A549 (cell line): Measurements from ENCODE around the gene MAVS. TPM values are rescaled to one million over a fixed set of nuclear protein-coding genes. Genes with fewer than 3 reads are reported as not detected.

Experiments
- ATAC-seq, 2 experiments: fragments of 200-7000 bp in 1 of 2; fragments of >200 bp in 1 of 2; cut with Nextera tagmentation in 1 of 2; cut with Tn5 transposase in 1 of 2; 3 replicates each; pipeline versions ENCODE4 v1.8.0 to v1.9.1; 2018 to 2020; ENCODE audit warnings: mild to moderate bottlenecking in 1 of 2, moderate library complexity in 1 of 2
- CTCF ChIA-PET: fragments of 300-600 bp; sonication (Branson Sonifier 250); formaldehyde crosslinking; extraction: SDS; loops from one replicate; lab custom pipeline; 2021; ENCODE audit warnings: antibody characterized with exemption, inconsistent platforms; lab: Yijun Ruan, JAX
- POLR2A ChIA-PET: fragments of 350-600 bp; formaldehyde crosslinking; extraction: SDS; loops from one replicate; lab custom pipeline; 2021; ENCODE audit warnings: antibody characterized with exemption, inconsistent platforms; lab: Yijun Ruan, JAX
- DNase-seq, 2 experiments: peaks; one replicate each; pipeline versions ENCODE4 v3.0.0 to v3.0.0-alpha.2; 2011 to 2016; ENCODE audit warnings: low read depth in 1 of 2, low spot score in 1 of 2
- FAIRE-seq: peaks from 2 replicates; lab custom pipeline; 2011; peaks lifted over from hg19 to GRCh38; lab: Jason Lieb, UNC
- H3K27ac ChIP-seq, 2 experiments: fragments of >200 bp; sonication (Bioruptor Twin); formaldehyde crosslinking; 3 replicates each; pipeline ENCODE4 v1.5.1; 2016 to 2017
- H3K4me1 ChIP-seq: fragments of >200 bp; sonication (Bioruptor Twin); formaldehyde crosslinking; 3 replicates; pipeline ENCODE4 v1.6.1; 2016
- H3K4me2 ChIP-seq: fragments of >200 bp; sonication (Bioruptor Twin); formaldehyde crosslinking; 3 replicates; pipeline ENCODE4 v1.6.1; 2016
- H3K4me3 ChIP-seq: fragments of >200 bp; sonication (Bioruptor Twin); formaldehyde crosslinking; 3 replicates; pipeline ENCODE4 v1.5.1; 2016
- H3K9me3 ChIP-seq: fragments of >200 bp; sonication (Bioruptor Twin); formaldehyde crosslinking; 3 replicates; pipeline ENCODE4 v1.6.1; 2016
- ATOH8 ChIP-seq: fragments of 250-450 bp; sonication (Bioruptor Pico); IDR thresholded peaks from 2 replicates; pipeline ENCODE4 v1.5.0; 2020; ENCODE audit warnings: low read depth, mild to moderate bottlenecking, moderate library complexity
- BHLHE40 ChIP-seq: IDR thresholded peaks from 2 replicates; pipeline ENCODE4 v1.6.1; 2012; ENCODE audit warnings: low read depth, low read length, inconsistent platforms
- CBX2 ChIP-seq: fragments of 200-600 bp; sonication (generic); IDR thresholded peaks from 2 replicates; pipeline ENCODE4 v1.6.1; 2016; ENCODE audit warnings: low read depth, mild to moderate bottlenecking, borderline replicate concordance
- CBX8 ChIP-seq: fragments of 200-600 bp; sonication (generic); IDR thresholded peaks from 2 replicates; pipeline ENCODE4 v1.6.1; 2016
- CHD2 ChIP-seq: fragments of 150-350 bp; IDR thresholded peaks from 2 replicates; pipeline ENCODE4 v1.6.1; 2014; ENCODE audit warnings: low read length; ENCODE audit not compliant: partially characterized antibody
- CHD4 ChIP-seq: fragments of 200-600 bp; sonication (generic); IDR thresholded peaks from 2 replicates; pipeline ENCODE4 v1.6.1; 2016; ENCODE audit warnings: antibody characterized with exemption, mild to moderate bottlenecking, borderline replicate concordance
- ESRRA ChIP-seq: fragments of 150-350 bp; IDR thresholded peaks from 2 replicates; pipeline ENCODE4 v1.6.1; 2014; ENCODE audit warnings: mild to moderate bottlenecking, low read length, borderline replicate concordance
- FOSB ChIP-seq: fragments of 250-450 bp; sonication (Bioruptor Pico); IDR thresholded peaks from 2 replicates; pipeline ENCODE4 v1.5.0; 2020; ENCODE audit warnings: mild to moderate bottlenecking, moderate library complexity
- FOSL2 ChIP-seq, 2 experiments: fragments of 450-650 bp in 1 of 2; fragments of >200 bp in 1 of 2; sonication (Bioruptor Twin) in 1 of 2; formaldehyde crosslinking; IDR thresholded peaks; 2 replicates each; pipeline versions ENCODE4 v1.5.0 to v1.6.1; 2016 to 2020; ENCODE audit warnings: mild to moderate bottlenecking in 1 of 2, moderate library complexity in 1 of 2
- HES2 ChIP-seq: fragments of >200 bp; sonication (Bioruptor Twin); formaldehyde crosslinking; IDR thresholded peaks from 2 replicates; pipeline ENCODE4 v1.6.1; 2016
- HEYL ChIP-seq: fragments of 250-450 bp; sonication (Bioruptor Pico); IDR thresholded peaks from 2 replicates; pipeline ENCODE4 v1.8.0; 2021; ENCODE audit warnings: mild to moderate bottlenecking, moderate library complexity
- HMGXB4 ChIP-seq: fragments of 250-450 bp; sonication (Bioruptor Pico); IDR thresholded peaks from 2 replicates; pipeline ENCODE4 v1.5.0; 2021; ENCODE audit warnings: mild to moderate bottlenecking, moderate library complexity, borderline replicate concordance
- HOXA7 ChIP-seq: fragments of 250-450 bp; sonication (Bioruptor Pico); IDR thresholded peaks from 2 replicates; pipeline ENCODE4 v1.5.0; 2020; ENCODE audit warnings: mild to moderate bottlenecking, moderate library complexity
- JUN ChIP-seq, 2 experiments: fragments of >200 bp; sonication (Bioruptor Twin); formaldehyde crosslinking; IDR thresholded peaks; 2 replicates in 1 of 2; 3 replicates in 1 of 2; pipeline ENCODE4 v1.6.1; 2016 to 2017
- JUNB ChIP-seq: fragments of >200 bp; sonication (Bioruptor Twin); formaldehyde crosslinking; IDR thresholded peaks from 2 replicates; pipeline ENCODE4 v1.6.1; 2016
- MAZ ChIP-seq: fragments of 150-350 bp; IDR thresholded peaks from 2 replicates; pipeline ENCODE4 v1.6.1; 2014; ENCODE audit warnings: antibody characterized with exemption, low read depth, low read length, borderline replicate concordance
- MYC ChIP-seq: IDR thresholded peaks from 2 replicates; pipeline ENCODE4 v1.6.1; 2012; ENCODE audit warnings: mild to moderate bottlenecking, inconsistent platforms, low read length, improper control_type of control experiment, borderline replicate concordance
- NFE2L2 ChIP-seq: fragments of 150-350 bp; conservative IDR thresholded peaks from 2 replicates; pipeline ENCODE4 v1.6.1; 2014; ENCODE audit warnings: low read length
- POLR2AphosphoS2 ChIP-seq: conservative IDR thresholded peaks from 2 replicates; pipeline ENCODE4 v1.6.1; 2012; ENCODE audit warnings: low read length, improper control_type of control experiment, inconsistent platforms
- RAD21 ChIP-seq, 2 experiments: fragments of >200 bp in 1 of 2; sonication (Bioruptor Twin) in 1 of 2; formaldehyde crosslinking in 1 of 2; IDR thresholded peaks in 1 of 2; conservative IDR thresholded peaks in 1 of 2; 2 replicates in 1 of 2; 3 replicates in 1 of 2; pipeline ENCODE4 v1.6.1; 2012 to 2018; ENCODE audit warnings: inconsistent platforms in 1 of 2
- RARB ChIP-seq: fragments of 250-450 bp; sonication (Bioruptor Pico); IDR thresholded peaks from 2 replicates; pipeline ENCODE4 v1.8.0; 2021; ENCODE audit warnings: mild to moderate bottlenecking, moderate library complexity
- RCOR1 ChIP-seq: fragments of 150-350 bp; IDR thresholded peaks from 2 replicates; pipeline ENCODE4 v1.6.1; 2014; ENCODE audit warnings: antibody characterized with exemption, low read length, low read depth
- REST ChIP-seq: fragments of 200-600 bp; sonication (generic); IDR thresholded peaks from 2 replicates; pipeline ENCODE4 v1.6.1; 2016; ENCODE audit warnings: antibody characterized with exemption, mild to moderate bottlenecking, moderate library complexity
- RNF2 ChIP-seq: fragments of 200-600 bp; sonication (generic); IDR thresholded peaks from 2 replicates; pipeline ENCODE4 v1.6.1; 2016; ENCODE audit warnings: low read depth, mild to moderate bottlenecking, antibody characterized with exemption, moderate library complexity, borderline replicate concordance
- SMC3 ChIP-seq: fragments of >200 bp; sonication (Bioruptor Twin); formaldehyde crosslinking; IDR thresholded peaks from 3 replicates; pipeline ENCODE4 v1.6.1; 2018; ENCODE audit warnings: inconsistent platforms
- SREBF2 ChIP-seq: fragments of 450-650 bp; IDR thresholded peaks from 2 replicates; pipeline ENCODE4 v1.6.1; 2014; ENCODE audit warnings: mild to moderate bottlenecking, moderate library complexity
- WGBS: methylation state at CpG from one replicate; pipeline ENCODE4 v1.1.6; 2017; ENCODE audit errors: missing lambda C conversion rate; 5-methylcytosine and 5-hydroxymethylcytosine counted together
- polyA plus RNA-seq, 4 experiments: library from polyadenylated mRNA; depleted of rRNA in 3 of 4; stranded (reverse); fragments of >200 nt; fragmentation: RNase III in 1 of 4; extraction: RNeasy Plus Mini Kit Qiagen cat#74134 plus additional on column Dnase treatment in 1 of 4; gene quantifications; 2 replicates in 3 of 4; 3 replicates in 1 of 4; pipeline ENCODE4 v1.2.3, GENCODE V29; 2011 to 2017

MAVS gene
- polyA plus RNA-seq, 2 of the 4 experiments (the other 2 are of a cell fraction): 18.9 to 31.0 TPM

- TF ChIP-seq SMC3 (no peak), ESRRA (no peak), SREBF2 (no peak), POLR2AphosphoS2 (no peak), CBX2 (no peak), MYC (peak; percentile 74; the same call in 1 of the 2 replicates), ATOH8 (no peak), MAZ (no peak), JUN (IDR thresholded peaks at IDR 0.05) (peak in 1 of 2 experiments; percentile 87; a peak in 4 of 5 replicates), HEYL (CRISPR knock-in tag) (no peak), HMGXB4 (no peak), CBX8 (no peak), HOXA7 (CRISPR knock-in tag) (no peak), CHD4 (no peak), HES2 (no peak), CHD2 (no peak), RCOR1 (no peak), BHLHE40 (no peak), REST (0 out of 2 replicates have a peak, but pooled peaks have one; percentile 23), FOSB (CRISPR knock-in tag) (no peak), JUNB (no peak), RNF2 (no peak)
- TF ChIP-seq, all 56 proteins: peak for 13
Observed at GRCh38 chr20:3846740-3847428, at the start of gene MAVS (continued).

- peak overlapping the region; percentile 84 for H3K4me2 ChIP-seq
- H3K4me1 ChIP-seq: peaks cover 49% of the 10 kb centered on the region
- peak overlapping the region; percentile 84 for H3K4me3 ChIP-seq
- 18% methylated on average over 5 of the region's 5 CpGs for WGBS
- DNase-seq (no peak), FAIRE-seq (no peak), ATAC-seq (no peak)
- H3K27ac ChIP-seq: peak overlapping the region; percentile 98 to 99
- H3K9me3 ChIP-seq: no peaks in the 10 kb centered on the region
- TF ChIP-seq RARB (CRISPR knock-in tag) (0 out of 2 replicates have a peak, but pooled peaks have one; percentile 31), NFE2L2 (no peak), RAD21 (conservative IDR thresholded peaks at IDR 0.05 in 1 of 2, IDR thresholded peaks at IDR 0.05 in 1 of 2) (no peak), FOSL2 (IDR thresholded peaks at IDR 0.05) (no peak), FOSL2 (CRISPR knock-in tag; IDR thresholded peaks at IDR 0.05) (0 out of 2 replicates have a peak, but pooled peaks have one; percentile 8)
- CTCF ChIA-PET: interaction anchor here (2.4 to 3.3 kb wide), 2 partner anchors 10 to 58 kb away, joined by 11 to 29 read pairs; partner anchors contain the start of gene CENPB
- POLR2A ChIA-PET: interaction anchor here (2.2 kb wide), 1 partner anchor 14 kb away, joined by 36 read pairs; no protein-coding TSS in a partner anchor
Observed at GRCh38 chr20:3797226-3797545, 49.4 kb upstream of the MAVS start.
